Nephron (organoid): ENCODE measurements around the gene GPATCH8.

ENCODE experiments used
- H3K27ac Mint-ChIP-seq, 3 experiments: 2 replicates each; pipeline ENCODE4 v1.8.0; 2020; ENCODE audit warnings: mixed read lengths in 3 of 3, mild to moderate bottlenecking in 2 of 3, moderate library complexity in 1 of 3
- H3K27me3 Mint-ChIP-seq: 2 replicates; pipeline ENCODE4 v1.8.0; 2021; ENCODE audit warnings: low read depth, mild to moderate bottlenecking, moderate library complexity, mixed read lengths
- H3K36me3 Mint-ChIP-seq: 2 replicates; pipeline ENCODE4 v1.8.0; 2020; ENCODE audit warnings: low read depth, mixed read lengths
- H3K4me1 Mint-ChIP-seq: 2 replicates; pipeline ENCODE4 v1.8.0; 2020; ENCODE audit warnings: mixed read lengths
- H3K4me3 Mint-ChIP-seq, 3 experiments: 2 replicates each; pipeline ENCODE4 v1.8.0; 2020; ENCODE audit warnings: mild to moderate bottlenecking in 3 of 3, mixed read lengths in 3 of 3, moderate library complexity in 2 of 3
- H3K9me3 Mint-ChIP-seq: 2 replicates; pipeline ENCODE4 v1.8.0; 2020; ENCODE audit warnings: mixed read lengths
- CTCF ChIP-seq, 3 experiments: fragments of 200-600 bp; sonication (generic); IDR thresholded peaks; one replicate each; pipeline ENCODE4 v1.5.0; 2021; ENCODE audit warnings: antibody characterized with exemption in 3 of 3; ENCODE audit not compliant: unreplicated experiment in 3 of 3

Gene GPATCH8

GRCh38 chr17:44382917-44383316 lies 120.3 kb downstream of the GPATCH8 start:
- Mint-ChIP-seq H3K27me3 (peaks cover 36% of the 10 kb centered on the region), H3K4me1 (peaks cover 4% of the 10 kb centered on the region), H3K27ac (no peak overlapping the region), H3K4me3 (no peak overlapping the region), H3K36me3 (no peaks in the 10 kb centered on the region), H3K9me3 (no peaks in the 10 kb centered on the region)
- TF ChIP-seq CTCF (IDR thresholded peaks at IDR 0.05; ENCODE audit: unreplicated experiment in 3 of 3): no peak

GRCh38 chr17:44381810-44382305 lies 121.3 kb downstream of the GPATCH8 start:
- TF ChIP-seq CTCF (IDR thresholded peaks at IDR 0.05; ENCODE audit: unreplicated experiment in 3 of 3): no peak
- no peaks in the 10 kb centered on the region for H3K36me3 Mint-ChIP-seq
- peaks cover 4% of the 10 kb centered on the region for H3K4me1 Mint-ChIP-seq
- H3K9me3 Mint-ChIP-seq: no peaks in the 10 kb centered on the region
- no peak overlapping the region for H3K4me3 Mint-ChIP-seq
- no peak overlapping the region for H3K27ac Mint-ChIP-seq
- H3K27me3 Mint-ChIP-seq: peaks cover 33% of the 10 kb centered on the region

GRCh38 chr17:44380767-44381166 lies 122.4 kb downstream of the GPATCH8 start:
- H3K4me1 Mint-ChIP-seq: peaks cover 4% of the 10 kb centered on the region
- no peak overlapping the region for H3K4me3 Mint-ChIP-seq
- H3K9me3 Mint-ChIP-seq: no peaks in the 10 kb centered on the region
- no peak overlapping the region for H3K27ac Mint-ChIP-seq
- peaks cover 29% of the 10 kb centered on the region for H3K27me3 Mint-ChIP-seq
- no peaks in the 10 kb centered on the region for H3K36me3 Mint-ChIP-seq
- no peak for TF ChIP-seq CTCF (IDR thresholded peaks at IDR 0.05; ENCODE audit: unreplicated experiment in 3 of 3)

GRCh38 chr17:44379887-44380286 lies 123.3 kb downstream of the GPATCH8 start:
- Mint-ChIP-seq H3K9me3 (no peaks in the 10 kb centered on the region), H3K27me3 (peaks cover 29% of the 10 kb centered on the region), H3K27ac (no peak overlapping the region), H3K4me3 (no peak overlapping the region), H3K4me1 (peaks cover 4% of the 10 kb centered on the region), H3K36me3 (no peaks in the 10 kb centered on the region)
- no peak for TF ChIP-seq CTCF (IDR thresholded peaks at IDR 0.05; ENCODE audit: unreplicated experiment in 3 of 3)

- no peak for TF ChIP-seq CTCF (IDR thresholded peaks at IDR 0.05; ENCODE audit: unreplicated experiment in 3 of 3)
- H3K27ac Mint-ChIP-seq: no peak overlapping the region
- H3K4me3 Mint-ChIP-seq: no peak overlapping the region
- peaks cover 19% of the 10 kb centered on the region for H3K27me3 Mint-ChIP-seq
- H3K9me3 Mint-ChIP-seq: no peaks in the 10 kb centered on the region
- H3K4me1 Mint-ChIP-seq: peaks cover 4% of the 10 kb centered on the region
- no peaks in the 10 kb centered on the region for H3K36me3 Mint-ChIP-seq
These were observed 125.0 kb downstream of the GPATCH8 start for GRCh38 chr17:44378171-44378705.

GRCh38 chr17:44376779-44377178 lies 126.4 kb downstream of the GPATCH8 start:
- H3K4me1 Mint-ChIP-seq: peaks cover 4% of the 10 kb centered on the region
- no peaks in the 10 kb centered on the region for H3K9me3 Mint-ChIP-seq
- H3K36me3 Mint-ChIP-seq: no peaks in the 10 kb centered on the region
- peaks cover 20% of the 10 kb centered on the region for H3K27me3 Mint-ChIP-seq
- no peak overlapping the region for H3K27ac Mint-ChIP-seq
- H3K4me3 Mint-ChIP-seq: no peak overlapping the region
- TF ChIP-seq CTCF (IDR thresholded peaks at IDR 0.05; ENCODE audit: unreplicated experiment in 3 of 3): no peak
